ENCODE measurements around the gene ACACA. TPM values are rescaled to one million over a fixed set of nuclear protein-coding genes. Genes with fewer than 3 reads are reported as not detected.
"Not testable (repeated sequence)": the region's sequence is repeated elsewhere in the genome, so short reads cannot be mapped to it uniquely, and the experiment has no call there.

Gene ACACA
- total RNA-seq = 10 to 100 TPM; 37.3 to 39.1 TPM
- long read RNA-seq, donor 1, partial matches to known transcripts = 0 of 14 reads
- long read RNA-seq, donor 1, other reads (novel, unspliced or antisense) = 14 of 14 reads
- long read RNA-seq, donor 2, partial matches to known transcripts = 0 of 8 reads
- long read RNA-seq, donor 2, other reads (novel, unspliced or antisense) = 8 of 8 reads

GRCh38 chr17:37406635-37407461 is at the start of gene ACACA, which contains the start of gene TADA2A:
Gene ACACA (minus strand): TSS chr17:37406836. CDS start chr17:37406299, 537 bp downstream.
Gene TADA2A (plus strand): TSS chr17:37406886. CDS start chr17:37411366, 4,480 bp downstream.
- intact Hi-C loops (cut with DNase I) = no loop called here
- DNase-seq (ENCODE audit: low spot score) = peak; percentile 93

GRCh38 chr17:37450112-37450511 is 43.5 kb upstream of the ACACA start:
- DNase-seq (ENCODE audit: low spot score) = no peak
- intact Hi-C loops (cut with DNase I) = no loop called here

GRCh38 chr17:37447641-37448040 is 41.0 kb upstream of the ACACA start:
- intact Hi-C loops (cut with DNase I) = no loop called here
- no peak for DNase-seq (ENCODE audit: low spot score)

GRCh38 chr17:37446027-37446426 is 39.4 kb upstream of the ACACA start:
- no peak for DNase-seq (ENCODE audit: low spot score)
- intact Hi-C loops (cut with DNase I) = no loop called here

GRCh38 chr17:37441369-37442014 is 34.9 kb upstream of the ACACA start:
- intact Hi-C loops (cut with DNase I); DNase-seq (ENCODE audit: low spot score): not testable (repeated sequence)

GRCh38 chr17:37440424-37440823 is 33.8 kb upstream of the ACACA start:
- no peak for DNase-seq (ENCODE audit: low spot score)
- intact Hi-C loops (cut with DNase I) = no loop called here

GRCh38 chr17:37438141-37438540 is 31.5 kb upstream of the ACACA start:
- DNase-seq (ENCODE audit: low spot score) = no peak
- intact Hi-C loops (cut with DNase I) = no loop called here

- no peak for DNase-seq (ENCODE audit: low spot score)
- intact Hi-C loops (cut with DNase I) = no loop called here
Observed at GRCh38 chr17:37432671-37433070, 26.0 kb upstream of the ACACA start.

GRCh38 chr17:37430051-37430627 is 23.5 kb upstream of the ACACA start:
- DNase-seq (ENCODE audit: low spot score) = no peak
- intact Hi-C loops (cut with DNase I) = no loop called here

GRCh38 chr17:37429453-37429852 is 22.8 kb upstream of the ACACA start:
- intact Hi-C loops (cut with DNase I) = no loop called here
- no peak for DNase-seq (ENCODE audit: low spot score)

- DNase-seq (ENCODE audit: low spot score) = no peak
- intact Hi-C loops (cut with DNase I) = no loop called here
Observed at GRCh38 chr17:37429039-37429438, 22.4 kb upstream of the ACACA start.

- intact Hi-C loops (cut with DNase I) = no loop called here
Observed at GRCh38 chr17:37425268-37425667, 18.6 kb upstream of the ACACA start.

GRCh38 chr17:37422971-37423625 is 16.5 kb upstream of the ACACA start:
- intact Hi-C loops (cut with DNase I) = no loop called here
- no peak for DNase-seq (ENCODE audit: low spot score)

More at GRCh38 chr17:37425268-37425667, 18.6 kb upstream of the ACACA start:
- DNase-seq (ENCODE audit: low spot score) = no peak

- intact Hi-C loops (cut with DNase I) = no loop called here
- DNase-seq (ENCODE audit: low spot score) = no peak
Observed at GRCh38 chr17:37417852-37418251, 11.2 kb upstream of the ACACA start.

GRCh38 chr17:37413875-37414519 is 7.4 kb upstream of the ACACA start:
- DNase-seq (ENCODE audit: low spot score) = no peak
- intact Hi-C loops (cut with DNase I) = no loop called here

- intact Hi-C loops (cut with DNase I) = no loop called here
- DNase-seq (ENCODE audit: low spot score) = no peak
Observed at GRCh38 chr17:37410357-37410756, 3.7 kb upstream of the ACACA start.

- DNase-seq (ENCODE audit: low spot score); intact Hi-C loops (cut with DNase I): not testable (repeated sequence)
Observed at GRCh38 chr17:37408145-37408479, 1.5 kb upstream of the ACACA start.

GRCh38 chr17:37405955-37406634 is 541 bp downstream of the ACACA start:
- intact Hi-C loops (cut with DNase I) = no loop called here
- DNase-seq (ENCODE audit: low spot score) = no peak

Measured in posterior vena cava (tissue), 2 donors.